ENCODE data around the gene SLC18A2. TPM values are rescaled to one million over a fixed set of nuclear protein-coding genes. Genes with fewer than 3 reads are reported as not detected.

Gene SLC18A2
- total and polyA plus RNA-seq, 10 donors = 0.02 to 0.92 (median 0.28) TPM

DNA sequence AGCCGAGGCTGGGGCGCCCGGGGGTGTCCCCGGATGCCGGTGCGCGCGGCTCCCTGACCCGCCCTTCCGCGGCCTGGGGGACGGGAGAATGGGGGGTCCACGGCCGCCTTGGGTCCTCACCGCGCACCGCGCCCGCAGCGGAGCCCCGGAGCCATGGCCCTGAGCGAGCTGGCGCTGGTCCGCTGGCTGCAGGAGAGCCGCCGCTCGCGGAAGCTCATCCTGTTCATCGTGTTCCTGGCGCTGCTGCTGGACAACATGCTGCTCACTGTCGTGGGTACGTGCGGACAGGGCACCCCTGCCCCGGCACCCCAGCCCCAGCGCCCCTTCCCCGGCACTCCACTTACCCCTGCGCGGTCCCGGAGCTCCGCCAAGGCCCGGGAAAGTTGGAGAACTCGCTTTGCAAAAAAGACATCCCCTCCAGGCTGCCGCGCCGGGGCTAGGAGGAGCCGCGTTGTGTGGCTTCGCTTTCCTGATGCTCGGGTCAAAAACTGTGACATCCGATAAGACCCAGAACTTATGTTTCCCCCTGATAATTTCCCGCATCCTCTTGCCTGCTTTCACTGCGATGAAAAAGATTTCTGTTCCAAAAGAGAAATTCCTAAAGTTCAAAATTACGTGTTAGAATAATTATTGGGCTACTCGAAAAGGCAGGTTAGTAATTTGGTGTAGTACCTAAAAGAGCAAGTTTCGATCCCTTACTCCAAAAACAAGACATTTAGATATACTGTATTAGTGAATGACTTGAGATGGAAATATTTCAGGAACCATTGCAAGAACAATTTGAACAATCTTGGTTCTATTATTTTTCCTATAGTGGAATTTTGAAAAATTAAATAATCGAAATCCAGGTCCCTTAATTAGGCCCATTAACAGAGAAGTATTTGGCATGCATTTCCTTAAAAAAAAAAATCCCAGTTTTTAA, 888 bp downstream of the SLC18A2 start:
- no peak for TF ChIP-seq POLR2A (IDR thresholded peaks at IDR 0.05)
- intact Hi-C loops (cut with DNase I; ENCODE audit: low total_unique reads) = no loop called here
- Histone ChIP-seq H3K36me3 (no peaks in the 10 kb centered on the region), H3K9me3 (peaks cover 0 to 11% (median 2%) of the 10 kb centered on the region in 8 donors), H3K27me3 (replicated peaks in 1 of 7) (peaks cover 0 to 84% (median 32%) of the 10 kb centered on the region in 7 donors), H3K4me1 (peaks cover 6 to 32% (median 13%) of the 10 kb centered on the region in 6 donors), H3K4me3 (peak overlapping the region in 7 of 8 donors; percentile 24 to 62 (median 36)), H3K27ac (no peak overlapping the region)
- 5 to 7% (median 5%) methylated on average over 33 to 56 of the region's 56 CpGs for WGBS, 5 donors
- DNase-seq = peak; percentile 82

DNA sequence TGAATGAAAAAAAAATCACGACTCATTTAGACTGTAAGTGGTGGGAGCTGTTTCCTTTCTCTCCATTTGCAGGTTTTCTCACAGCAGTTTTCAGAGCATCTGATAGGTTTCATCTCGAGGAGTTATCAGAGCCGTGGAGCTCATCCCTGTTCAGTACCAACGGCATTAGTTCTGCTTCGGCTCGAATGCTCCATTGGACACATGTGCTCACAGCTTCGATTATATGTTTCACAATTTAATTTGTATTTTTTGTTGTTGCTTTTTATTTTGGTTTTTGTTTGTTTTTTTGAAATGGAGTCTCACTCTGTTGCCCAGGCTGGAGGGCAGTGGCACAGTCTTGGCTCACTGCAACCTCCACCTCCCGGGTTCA, 1.5 kb downstream of the SLC18A2 start:
- Histone ChIP-seq H3K36me3 (no peaks in the 10 kb centered on the region), H3K27me3 (replicated peaks in 1 of 7) (peaks cover 0 to 89% (median 32%) of the 10 kb centered on the region in 7 donors), H3K27ac (no peak overlapping the region), H3K9me3 (peaks cover 0 to 5% (median 1%) of the 10 kb centered on the region in 8 donors), H3K4me3 (no peak overlapping the region), H3K4me1 (peaks cover 6 to 26% (median 13%) of the 10 kb centered on the region in 6 donors)
- DNase-seq = no peak
- TF ChIP-seq POLR2A (IDR thresholded peaks at IDR 0.05) = no peak
- TF ChIP-seq, protein P1, sequence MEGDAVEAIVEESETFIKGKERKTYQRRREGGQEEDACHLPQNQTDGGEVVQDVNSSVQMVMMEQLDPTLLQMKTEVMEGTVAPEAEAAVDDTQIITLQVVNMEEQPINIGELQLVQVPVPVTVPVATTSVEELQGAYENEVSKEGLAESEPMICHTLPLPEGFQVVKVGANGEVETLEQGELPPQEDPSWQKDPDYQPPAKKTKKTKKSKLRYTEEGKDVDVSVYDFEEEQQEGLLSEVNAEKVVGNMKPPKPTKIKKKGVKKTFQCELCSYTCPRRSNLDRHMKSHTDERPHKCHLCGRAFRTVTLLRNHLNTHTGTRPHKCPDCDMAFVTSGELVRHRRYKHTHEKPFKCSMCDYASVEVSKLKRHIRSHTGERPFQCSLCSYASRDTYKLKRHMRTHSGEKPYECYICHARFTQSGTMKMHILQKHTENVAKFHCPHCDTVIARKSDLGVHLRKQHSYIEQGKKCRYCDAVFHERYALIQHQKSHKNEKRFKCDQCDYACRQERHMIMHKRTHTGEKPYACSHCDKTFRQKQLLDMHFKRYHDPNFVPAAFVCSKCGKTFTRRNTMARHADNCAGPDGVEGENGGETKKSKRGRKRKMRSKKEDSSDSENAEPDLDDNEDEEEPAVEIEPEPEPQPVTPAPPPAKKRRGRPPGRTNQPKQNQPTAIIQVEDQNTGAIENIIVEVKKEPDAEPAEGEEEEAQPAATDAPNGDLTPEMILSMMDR (IDR thresholded peaks at IDR 0.05 in 8 of 11, conservative IDR thresholded peaks at IDR 0.05 in 3 of 11) = no peak
- TF ChIP-seq POLR2AphosphoS5 (IDR thresholded peaks at IDR 0.05) = no peak
- intact Hi-C loops (cut with DNase I; ENCODE audit: low total_unique reads) = no loop called here
- WGBS, 5 donors = 84 to 91% (median 87%) methylated on average over 8 of the region's 8 CpGs

DNA sequence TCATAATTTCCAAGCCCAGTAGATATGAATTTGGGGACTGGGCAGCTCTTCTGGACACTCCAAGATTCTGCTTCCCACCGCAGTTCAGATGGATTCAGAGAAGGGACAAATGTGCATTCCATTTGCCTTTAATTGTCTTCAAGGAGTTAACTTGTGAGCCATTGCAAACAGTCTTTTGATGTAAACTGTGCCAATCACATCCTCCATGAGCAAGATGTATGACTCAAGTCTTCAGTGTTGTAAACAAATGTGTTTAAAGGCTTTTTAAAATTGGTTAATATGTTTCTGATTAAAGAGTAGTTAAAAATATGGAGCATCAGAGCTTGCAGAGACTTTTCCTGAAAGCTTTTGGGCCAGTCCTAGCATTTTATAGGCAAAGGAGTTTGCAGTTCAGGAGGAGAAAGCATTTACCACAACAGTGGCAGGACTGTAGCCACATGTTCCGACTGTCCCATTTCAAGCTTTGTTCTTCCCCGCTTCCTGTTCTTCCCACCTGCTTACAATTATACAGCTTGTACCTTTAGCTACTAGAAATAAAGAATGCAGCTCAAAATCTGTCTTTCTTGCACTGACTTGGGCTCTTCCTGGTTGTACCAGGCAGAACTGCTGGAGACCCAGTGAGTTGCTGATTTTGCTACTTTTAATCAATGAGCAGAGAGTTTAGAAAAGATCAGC, 6.2 kb downstream of the SLC18A2 start:
- 77 to 81% (median 80%) methylated on average over 3 of the region's 3 CpGs for whole genome bisulfite sequencing, 5 donors
- intact Hi-C loops (cut with DNase I; ENCODE audit: low total_unique reads) = no loop called here
- H3K27me3 ChIP-seq (replicated peaks in 1 of 7) = peaks cover 0 to 86% (median 9%) of the 10 kb centered on the region in 7 donors
- H3K27ac ChIP-seq = no peak overlapping the region
- no peak for TF ChIP-seq POLR2A (IDR thresholded peaks at IDR 0.05)
- TF ChIP-seq, protein P1 (IDR thresholded peaks at IDR 0.05 in 8 of 11, conservative IDR thresholded peaks at IDR 0.05 in 3 of 11) = no peak
- TF ChIP-seq POLR2AphosphoS5 (IDR thresholded peaks at IDR 0.05) = no peak
- H3K4me3 ChIP-seq = no peak overlapping the region
- peaks cover 0 to 4% (median 0%) of the 10 kb centered on the region in 6 donors for H3K4me1 ChIP-seq
- no peak for DNase-seq
- H3K9me3 ChIP-seq = no peaks in the 10 kb centered on the region
- no peaks in the 10 kb centered on the region for H3K36me3 ChIP-seq

DNA sequence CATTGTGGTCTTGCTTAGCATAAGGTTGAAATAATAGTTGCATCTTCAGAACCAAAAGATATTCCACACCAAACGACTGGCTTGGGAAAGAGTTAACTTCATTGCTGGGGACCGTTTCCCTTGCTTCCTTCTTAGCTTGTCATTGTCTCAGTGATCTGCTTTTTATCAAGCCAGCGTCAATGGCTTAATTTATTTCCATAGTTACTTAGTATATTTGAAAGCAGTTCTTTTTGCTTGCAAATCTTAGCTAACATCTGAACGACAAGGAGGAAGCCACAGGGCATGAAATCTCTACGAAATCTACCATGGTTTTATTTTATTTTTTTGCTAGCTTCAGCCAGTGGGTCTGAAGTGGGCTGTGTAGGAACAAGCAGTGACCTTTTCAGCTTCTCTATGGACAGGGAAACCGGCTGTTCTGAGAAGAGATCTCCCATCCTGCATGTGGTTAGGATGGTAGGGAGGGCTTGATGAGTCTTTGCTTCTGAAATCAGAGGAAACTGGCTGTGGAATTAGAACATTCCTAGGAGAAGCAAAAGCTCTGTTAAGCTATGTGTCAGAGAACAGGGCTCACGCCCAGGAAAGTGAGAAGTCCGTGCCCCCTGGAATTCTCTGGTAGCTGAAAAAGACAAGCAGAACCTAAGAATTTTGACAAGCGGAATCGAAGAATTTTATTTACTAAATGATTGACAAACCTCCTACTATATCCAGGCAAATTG, 8.0 kb downstream of the SLC18A2 start:
- H3K36me3 ChIP-seq = no peaks in the 10 kb centered on the region
- no peaks in the 10 kb centered on the region for H3K4me1 ChIP-seq
- peaks cover 0 to 83% (median 0%) of the 10 kb centered on the region in 7 donors for H3K27me3 ChIP-seq (replicated peaks in 1 of 7)
- H3K9me3 ChIP-seq = no peaks in the 10 kb centered on the region
- H3K4me3 ChIP-seq = no peak overlapping the region
- no peak for DNase-seq
- H3K27ac ChIP-seq = no peak overlapping the region
- WGBS, 5 donors = 29 to 33% (median 32%) methylated on average over 10 of the region's 10 CpGs
- TF ChIP-seq POLR2A (IDR thresholded peaks at IDR 0.05) (no peak), POLR2AphosphoS5 (IDR thresholded peaks at IDR 0.05) (no peak)
- TF ChIP-seq, protein P1 (IDR thresholded peaks at IDR 0.05 in 8 of 11, conservative IDR thresholded peaks at IDR 0.05 in 3 of 11) = no peak
- intact Hi-C loops (cut with DNase I; ENCODE audit: low total_unique reads) = no loop called here
